ENCODE data around the gene KIF7.

- TF ChIP-seq CTCF (IDR thresholded peaks at IDR 0.05) (no peak), POLR2A (IDR thresholded peaks at IDR 0.05) (no peak)
These were observed 11.8 kb upstream of the KIF7 start for GRCh38 chr15:89666858-89667705.

Measured in adrenal gland (tissue), 5 donors.